ENCODE measurements around the gene COL20A1.
"Not testable (repeated sequence)": the region's sequence is repeated elsewhere in the genome, so short reads cannot be mapped to it uniquely, and the experiment has no call there.

The COL20A1 gene

GRCh38 chr20:63322146-63322932, 29.4 kb downstream of the COL20A1 start:
- no peak for DNase-seq

- no peak for DNase-seq
Observed at GRCh38 chr20:63322933-63323273, 29.9 kb downstream of the COL20A1 start.

- no peak for DNase-seq
Observed at GRCh38 chr20:63323357-63323981, 30.5 kb downstream of the COL20A1 start.

- no peak for DNase-seq
Observed at GRCh38 chr20:63325021-63325471, 32.1 kb downstream of the COL20A1 start.

- DNase-seq = no peak
Observed at GRCh38 chr20:63325554-63326313, 32.7 kb downstream of the COL20A1 start.

GRCh38 chr20:63326314-63327230, 33.6 kb downstream of the COL20A1 start:
- no peak for DNase-seq

GRCh38 chr20:63327231-63327745, 34.3 kb downstream of the COL20A1 start:
- DNase-seq = no peak

GRCh38 chr20:63328026-63328700, 35.2 kb downstream of the COL20A1 start:
- no peak for DNase-seq

GRCh38 chr20:63328718-63329275, 35.8 kb downstream of the COL20A1 start:
- no peak for DNase-seq

- DNase-seq = no peak
Observed at GRCh38 chr20:63329331-63330083, 36.5 kb downstream of the COL20A1 start.

GRCh38 chr20:63330084-63330760, 37.2 kb downstream of the COL20A1 start:
- DNase-seq = no peak

- no peak for DNase-seq
Observed at GRCh38 chr20:63330940-63331339, 38.0 kb downstream of the COL20A1 start.

GRCh38 chr20:63331741-63332400, 38.9 kb downstream of the COL20A1 start:
- no peak for DNase-seq

- no peak for DNase-seq
Observed at GRCh38 chr20:63332488-63333240, 39.7 kb downstream of the COL20A1 start.

- no peak for DNase-seq
Observed at GRCh38 chr20:63333241-63333836, 40.4 kb downstream of the COL20A1 start.

GRCh38 chr20:63334356-63334755, 41.4 kb downstream of the COL20A1 start:
- DNase-seq = no peak

- DNase-seq = not testable (repeated sequence)
Observed at GRCh38 chr20:63335060-63335459, 42.1 kb downstream of the COL20A1 start.

GRCh38 chr20:63335711-63336110, 42.7 kb downstream of the COL20A1 start:
- no peak for DNase-seq
